Vagina (tissue), 2 donors: ENCODE results near the gene KRT9.

Experiments
- CTCF ChIP-seq, 3 experiments: fragments of 450-650 bp in 2 of 3; fragments of 200-600 bp in 1 of 3; sonication (generic) in 1 of 3; IDR thresholded peaks; one replicate each; pipeline ENCODE4 v1.5.1; 2017 to 2019; ENCODE audit warnings: antibody characterized with exemption in 3 of 3, mild to moderate bottlenecking in 2 of 3, moderate library complexity in 2 of 3
- POLR2AphosphoS5 ChIP-seq, 2 donors: sonication (generic); formaldehyde crosslinking; IDR thresholded peaks; one replicate each; pipeline ENCODE4 v1.9.0; 2017; ENCODE audit warnings: antibody characterized with exemption in 2 of 2, mild to moderate bottlenecking in 2 of 2, low read depth in 1 of 2; ENCODE audit not compliant: insufficient read depth in 1 of 2

DNA sequence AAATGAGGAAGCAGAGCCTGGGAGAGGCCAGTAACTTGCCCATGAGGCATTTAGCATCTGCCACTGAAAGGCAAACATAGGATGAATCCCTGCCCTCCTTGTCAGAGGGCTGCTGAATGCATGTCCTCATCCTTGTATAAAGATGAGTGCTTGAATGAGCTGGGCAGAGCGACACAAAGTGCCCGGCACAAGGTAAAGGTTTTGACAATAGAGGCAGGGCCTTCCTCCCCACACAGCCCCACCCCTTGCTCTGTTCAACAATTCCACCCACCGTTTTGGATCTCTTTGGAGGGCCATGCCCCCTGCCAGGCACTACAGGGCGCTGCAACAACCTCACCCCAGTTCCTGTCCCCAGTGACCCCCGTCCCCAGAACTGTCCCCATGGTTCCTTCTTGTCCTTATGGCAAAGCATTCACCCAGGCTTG lies 42.4 kb downstream of the KRT9 start:
- TF ChIP-seq CTCF (IDR thresholded peaks at IDR 0.05): no peak
- TF ChIP-seq POLR2AphosphoS5 (IDR thresholded peaks at IDR 0.05; ENCODE audit: insufficient read depth in 1 of 2, low read depth in 1 of 2): no peak
